Liver (tissue), 3 donors: ENCODE data around the gene CNEP1R1.

Source experiments
- CTCF ChIP-seq: fragments of 150-350 bp; IDR thresholded peaks from 2 replicates; pipeline ENCODE4 v1.5.1; 2017; ENCODE audit warnings: improper control_type of control experiment, low read depth, low read length; ENCODE audit not compliant: missing input control
- JUND ChIP-seq, 2 donors: IDR thresholded peaks; 2 replicates each; pipeline ENCODE4 v1.6.1; 2016; ENCODE audit warnings: antibody characterized with exemption in 2 of 2
- RAD21 ChIP-seq, 2 donors: IDR thresholded peaks; 2 replicates each; pipeline ENCODE4 v1.6.1; 2016; ENCODE audit warnings: antibody characterized with exemption in 2 of 2, mild to moderate bottlenecking in 2 of 2
- TF ChIP-seq, protein P1 (sequence below): IDR thresholded peaks from 2 replicates; pipeline ENCODE4 v1.6.1; 2016; ENCODE audit warnings: antibody characterized with exemption
- TF ChIP-seq, protein P2 (sequence below): IDR thresholded peaks from 2 replicates; pipeline ENCODE4 v1.6.1; 2016; ENCODE audit warnings: antibody characterized with exemption, mild to moderate bottlenecking
- donor health status: healthy.
- donor health status: healthy.

- TF ChIP-seq CTCF (no peak), RAD21 (IDR thresholded peaks at IDR 0.05) (no peak), JUND (IDR thresholded peaks at IDR 0.05) (no peak)
- TF ChIP-seq, protein P1, sequence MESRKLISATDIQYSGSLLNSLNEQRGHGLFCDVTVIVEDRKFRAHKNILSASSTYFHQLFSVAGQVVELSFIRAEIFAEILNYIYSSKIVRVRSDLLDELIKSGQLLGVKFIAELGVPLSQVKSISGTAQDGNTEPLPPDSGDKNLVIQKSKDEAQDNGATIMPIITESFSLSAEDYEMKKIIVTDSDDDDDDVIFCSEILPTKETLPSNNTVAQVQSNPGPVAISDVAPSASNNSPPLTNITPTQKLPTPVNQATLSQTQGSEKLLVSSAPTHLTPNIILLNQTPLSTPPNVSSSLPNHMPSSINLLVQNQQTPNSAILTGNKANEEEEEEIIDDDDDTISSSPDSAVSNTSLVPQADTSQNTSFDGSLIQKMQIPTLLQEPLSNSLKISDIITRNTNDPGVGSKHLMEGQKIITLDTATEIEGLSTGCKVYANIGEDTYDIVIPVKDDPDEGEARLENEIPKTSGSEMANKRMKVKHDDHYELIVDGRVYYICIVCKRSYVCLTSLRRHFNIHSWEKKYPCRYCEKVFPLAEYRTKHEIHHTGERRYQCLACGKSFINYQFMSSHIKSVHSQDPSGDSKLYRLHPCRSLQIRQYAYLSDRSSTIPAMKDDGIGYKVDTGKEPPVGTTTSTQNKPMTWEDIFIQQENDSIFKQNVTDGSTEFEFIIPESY, result no peak
- TF ChIP-seq, protein P2, sequence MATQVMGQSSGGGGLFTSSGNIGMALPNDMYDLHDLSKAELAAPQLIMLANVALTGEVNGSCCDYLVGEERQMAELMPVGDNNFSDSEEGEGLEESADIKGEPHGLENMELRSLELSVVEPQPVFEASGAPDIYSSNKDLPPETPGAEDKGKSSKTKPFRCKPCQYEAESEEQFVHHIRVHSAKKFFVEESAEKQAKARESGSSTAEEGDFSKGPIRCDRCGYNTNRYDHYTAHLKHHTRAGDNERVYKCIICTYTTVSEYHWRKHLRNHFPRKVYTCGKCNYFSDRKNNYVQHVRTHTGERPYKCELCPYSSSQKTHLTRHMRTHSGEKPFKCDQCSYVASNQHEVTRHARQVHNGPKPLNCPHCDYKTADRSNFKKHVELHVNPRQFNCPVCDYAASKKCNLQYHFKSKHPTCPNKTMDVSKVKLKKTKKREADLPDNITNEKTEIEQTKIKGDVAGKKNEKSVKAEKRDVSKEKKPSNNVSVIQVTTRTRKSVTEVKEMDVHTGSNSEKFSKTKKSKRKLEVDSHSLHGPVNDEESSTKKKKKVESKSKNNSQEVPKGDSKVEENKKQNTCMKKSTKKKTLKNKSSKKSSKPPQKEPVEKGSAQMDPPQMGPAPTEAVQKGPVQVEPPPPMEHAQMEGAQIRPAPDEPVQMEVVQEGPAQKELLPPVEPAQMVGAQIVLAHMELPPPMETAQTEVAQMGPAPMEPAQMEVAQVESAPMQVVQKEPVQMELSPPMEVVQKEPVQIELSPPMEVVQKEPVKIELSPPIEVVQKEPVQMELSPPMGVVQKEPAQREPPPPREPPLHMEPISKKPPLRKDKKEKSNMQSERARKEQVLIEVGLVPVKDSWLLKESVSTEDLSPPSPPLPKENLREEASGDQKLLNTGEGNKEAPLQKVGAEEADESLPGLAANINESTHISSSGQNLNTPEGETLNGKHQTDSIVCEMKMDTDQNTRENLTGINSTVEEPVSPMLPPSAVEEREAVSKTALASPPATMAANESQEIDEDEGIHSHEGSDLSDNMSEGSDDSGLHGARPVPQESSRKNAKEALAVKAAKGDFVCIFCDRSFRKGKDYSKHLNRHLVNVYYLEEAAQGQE, result no peak
Measured at GRCh38 chr16:50036426-50036825, 11.4 kb downstream of the CNEP1R1 start.
